Large intestine (tissue), 3 donors: ENCODE measurements around the gene CCSER1. TPM values are rescaled to one million over a fixed set of nuclear protein-coding genes. Genes with fewer than 3 reads are reported as not detected.
A peak's percentile ranks its signal among the peaks of the same experiment; 100 is the strongest.
"Not testable (repeated sequence)": the region's sequence is repeated elsewhere in the genome, so short reads cannot be mapped to it uniquely, and the experiment has no call there.

Experiments used
- DNase-seq, 2 donors: peaks; one replicate each; pipeline versions ENCODE4 v3.0.0 to v3.0.0-alpha.2; 2013
- H3K27ac ChIP-seq: one replicate; pipeline ENCODE4 v1.5.1; 2013; ENCODE audit warnings: low read length
- H3K27me3 ChIP-seq: 2 replicates; pipeline ENCODE4 v1.6.1; 2013; ENCODE audit warnings: low read length; ENCODE audit not compliant: control insufficient read depth, insufficient read depth
- H3K36me3 ChIP-seq: 2 replicates; pipeline ENCODE4 v1.6.1; 2013; ENCODE audit warnings: low read length; ENCODE audit not compliant: control insufficient read depth, insufficient read depth
- H3K4me1 ChIP-seq: one replicate; pipeline ENCODE4 v1.6.1; 2013; ENCODE audit warnings: low read length; ENCODE audit not compliant: control insufficient read depth, insufficient read depth
- H3K4me3 ChIP-seq: one replicate; pipeline ENCODE4 v1.5.1; 2013; ENCODE audit warnings: low read length
- H3K9me3 ChIP-seq: one replicate; pipeline ENCODE4 v1.6.1; 2013; ENCODE audit warnings: mild to moderate bottlenecking, low read depth, low read length, moderate library complexity; ENCODE audit not compliant: control insufficient read depth
- WGBS: methylation state at CpG from one replicate; pipeline ENCODE4 v1.1.5; 2013; ENCODE audit warnings: low lambda C conversion rate; ENCODE audit not compliant: insufficient coverage; 5-methylcytosine and 5-hydroxymethylcytosine counted together
- polyA plus RNA-seq: library from polyadenylated mRNA; unstranded; fragments of 120-200 nt; gene quantifications from one replicate; pipeline ENCODE4 v1.2.1, GENCODE V29; 2013

CCSER1 gene
- polyA plus RNA-seq, 1 donor: 9.5 TPM

- Histone ChIP-seq H3K27me3 (no peaks in the 10 kb centered on the region), H3K4me3 (no peak overlapping the region), H3K36me3 (no peaks in the 10 kb centered on the region), H3K9me3 (no peaks in the 10 kb centered on the region), H3K27ac (peak overlapping the region; percentile 76), H3K4me1 (peaks cover 7% of the 10 kb centered on the region)
- 75% methylated on average over 2 of the region's 5 CpGs for WGBS
- peak; percentile 26 to 61 for DNase-seq
These were observed 154.6 kb downstream of the CCSER1 start for GRCh38 chr4:90281541-90282355.

GRCh38 chr4:90290345-90290744, 163.2 kb downstream of the CCSER1 start:
- H3K4me1 ChIP-seq: no peaks in the 10 kb centered on the region
- DNase-seq: no peak
- WGBS: no CpG with 5 or more reads among the region's 4 CpGs
- no peaks in the 10 kb centered on the region for H3K9me3 ChIP-seq
- no peak overlapping the region for H3K27ac ChIP-seq
- no peaks in the 10 kb centered on the region for H3K36me3 ChIP-seq
- H3K27me3 ChIP-seq: no peaks in the 10 kb centered on the region
- no peak overlapping the region for H3K4me3 ChIP-seq

- Histone ChIP-seq H3K4me1 (no peaks in the 10 kb centered on the region), H3K4me3 (no peak overlapping the region), H3K27ac (no peak overlapping the region), H3K36me3 (no peaks in the 10 kb centered on the region), H3K27me3 (no peaks in the 10 kb centered on the region), H3K9me3 (no peaks in the 10 kb centered on the region)
- no peak for DNase-seq
These were observed 165.2 kb downstream of the CCSER1 start for GRCh38 chr4:90292438-90292837.

GRCh38 chr4:90293320-90293719, 166.1 kb downstream of the CCSER1 start:
- Histone ChIP-seq H3K36me3 (no peaks in the 10 kb centered on the region), H3K27me3 (no peaks in the 10 kb centered on the region), H3K27ac (no peak overlapping the region), H3K4me1 (no peaks in the 10 kb centered on the region), H3K4me3 (no peak overlapping the region), H3K9me3 (no peaks in the 10 kb centered on the region)
- no peak for DNase-seq
- 41% methylated on average over 2 of the region's 2 CpGs for WGBS

GRCh38 chr4:90299373-90299772, 172.2 kb downstream of the CCSER1 start:
- no CpG with 5 or more reads among the region's 1 CpG for WGBS
- DNase-seq: no peak
- no peaks in the 10 kb centered on the region for H3K36me3 ChIP-seq

GRCh38 chr4:90306810-90307209, 179.6 kb downstream of the CCSER1 start:
- no CpG with 5 or more reads among the region's 1 CpG for WGBS
- no peaks in the 10 kb centered on the region for H3K4me1 ChIP-seq
- no peak overlapping the region for H3K27ac ChIP-seq
- no peaks in the 10 kb centered on the region for H3K27me3 ChIP-seq
- no peaks in the 10 kb centered on the region for H3K9me3 ChIP-seq
- H3K36me3 ChIP-seq: no peaks in the 10 kb centered on the region
- no peak for DNase-seq
- no peak overlapping the region for H3K4me3 ChIP-seq

More at GRCh38 chr4:90299373-90299772, 172.2 kb downstream of the CCSER1 start:
- H3K4me3 ChIP-seq: no peak overlapping the region
- H3K9me3 ChIP-seq: no peaks in the 10 kb centered on the region
- H3K27ac ChIP-seq: no peak overlapping the region
- H3K4me1 ChIP-seq: no peaks in the 10 kb centered on the region
- H3K27me3 ChIP-seq: no peaks in the 10 kb centered on the region

GRCh38 chr4:90317140-90317539, 189.9 kb downstream of the CCSER1 start:
- H3K9me3 ChIP-seq, H3K27ac ChIP-seq, H3K36me3 ChIP-seq, H3K4me3 ChIP-seq, H3K4me1 ChIP-seq, H3K27me3 ChIP-seq, DNase-seq: not testable (repeated sequence)
- WGBS: 67% methylated on average over 1 of the region's 6 CpGs

GRCh38 chr4:90317785-90318184, 190.6 kb downstream of the CCSER1 start:
- Histone ChIP-seq H3K27ac (no peak overlapping the region), H3K4me1 (no peaks in the 10 kb centered on the region), H3K4me3 (no peak overlapping the region), H3K27me3 (no peaks in the 10 kb centered on the region), H3K36me3 (no peaks in the 10 kb centered on the region), H3K9me3 (no peaks in the 10 kb centered on the region)
- no peak for DNase-seq
- WGBS: no CpG with 5 or more reads among the region's 2 CpGs

- Histone ChIP-seq H3K9me3 (no peaks in the 10 kb centered on the region), H3K27me3 (no peaks in the 10 kb centered on the region), H3K36me3 (no peaks in the 10 kb centered on the region), H3K4me3 (no peak overlapping the region), H3K27ac (no peak overlapping the region), H3K4me1 (no peaks in the 10 kb centered on the region)
- DNase-seq: peak in 1 of 2 donors; percentile 3
- WGBS: 100% methylated on average over 1 of the region's 2 CpGs
These were observed 191.0 kb downstream of the CCSER1 start for GRCh38 chr4:90318193-90318592.

GRCh38 chr4:90328558-90328957, 201.4 kb downstream of the CCSER1 start:
- no CpG with 5 or more reads among the region's 2 CpGs for WGBS
- DNase-seq: peak in 1 of 2 donors; percentile 6
- no peaks in the 10 kb centered on the region for H3K4me1 ChIP-seq

GRCh38 chr4:90330546-90330945, 203.4 kb downstream of the CCSER1 start:
- Histone ChIP-seq H3K9me3 (no peaks in the 10 kb centered on the region), H3K27ac (no peak overlapping the region), H3K4me1 (no peaks in the 10 kb centered on the region), H3K4me3 (no peak overlapping the region), H3K36me3 (no peaks in the 10 kb centered on the region), H3K27me3 (no peaks in the 10 kb centered on the region)
- 94% methylated on average over 3 of the region's 3 CpGs for WGBS
- DNase-seq: no peak

More at GRCh38 chr4:90328558-90328957, 201.4 kb downstream of the CCSER1 start:
- Histone ChIP-seq H3K4me3 (no peak overlapping the region), H3K9me3 (no peaks in the 10 kb centered on the region), H3K36me3 (no peaks in the 10 kb centered on the region), H3K27ac (no peak overlapping the region), H3K27me3 (no peaks in the 10 kb centered on the region)
